IMR-90 (cell line): ENCODE measurements around the gene FRAS1.

ENCODE experiments used
- CHD1 ChIP-seq: IDR thresholded peaks from 2 replicates; pipeline ENCODE4 v1.6.1; 2012; ENCODE audit warnings: low read depth, low read length, improper control_type of control experiment
- NFE2L2 ChIP-seq: fragments of 150-350 bp; IDR thresholded peaks from 2 replicates; pipeline ENCODE4 v1.6.1; 2016; ENCODE audit warnings: low read depth, mild to moderate bottlenecking, low read length
- POLR2A ChIP-seq: IDR thresholded peaks from 2 replicates; pipeline ENCODE4 v1.6.1; 2012; ENCODE audit warnings: mild to moderate bottlenecking, low read depth, low read length
- RAD21 ChIP-seq: IDR thresholded peaks from 2 replicates; pipeline ENCODE4 v1.6.1; 2012; ENCODE audit warnings: low read length, improper control_type of control experiment
- RFX5 ChIP-seq: IDR thresholded peaks from 2 replicates; pipeline ENCODE4 v1.8.0; 2012; ENCODE audit warnings: low read depth, mild to moderate bottlenecking, low read length, moderate library complexity
- TF ChIP-seq, protein P1 (sequence below): conservative IDR thresholded peaks from 2 replicates; pipeline ENCODE4 v1.5.1; 2012; ENCODE audit warnings: mild to moderate bottlenecking, low read depth, low read length, improper control_type of control experiment

DNA sequence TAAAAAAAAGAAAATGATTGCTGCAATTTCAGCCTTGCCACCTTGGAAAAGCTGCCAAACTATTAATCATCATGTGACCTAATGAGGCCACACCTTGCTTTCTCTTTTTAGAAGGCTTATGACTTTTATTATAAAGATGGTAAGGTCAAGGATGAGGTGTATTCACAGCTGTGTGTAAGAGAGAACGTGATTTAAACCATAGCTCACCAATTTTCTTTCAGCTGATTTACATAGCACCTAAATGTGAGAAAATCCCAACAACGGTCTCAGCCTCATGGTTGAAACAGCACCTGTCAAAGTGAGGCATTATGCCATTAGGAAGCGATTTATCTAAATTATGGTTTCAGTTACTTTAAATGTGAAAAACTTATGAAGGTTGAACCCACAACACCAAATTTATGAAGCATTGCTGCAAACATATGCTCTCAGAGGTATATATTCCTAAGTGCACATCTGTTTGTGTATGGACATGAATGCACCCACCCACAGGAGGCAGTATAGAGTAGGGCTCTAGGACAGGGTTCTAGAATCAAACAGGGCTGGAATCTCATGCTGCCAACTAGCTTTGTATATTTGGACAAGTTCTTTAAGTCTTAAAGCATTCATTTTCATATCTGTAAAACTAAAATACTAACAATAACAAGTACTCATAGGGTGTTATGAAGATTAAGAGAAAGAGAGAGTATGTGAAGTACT, 535.1 kb downstream of the FRAS1 start:
- TF ChIP-seq, protein P1, sequence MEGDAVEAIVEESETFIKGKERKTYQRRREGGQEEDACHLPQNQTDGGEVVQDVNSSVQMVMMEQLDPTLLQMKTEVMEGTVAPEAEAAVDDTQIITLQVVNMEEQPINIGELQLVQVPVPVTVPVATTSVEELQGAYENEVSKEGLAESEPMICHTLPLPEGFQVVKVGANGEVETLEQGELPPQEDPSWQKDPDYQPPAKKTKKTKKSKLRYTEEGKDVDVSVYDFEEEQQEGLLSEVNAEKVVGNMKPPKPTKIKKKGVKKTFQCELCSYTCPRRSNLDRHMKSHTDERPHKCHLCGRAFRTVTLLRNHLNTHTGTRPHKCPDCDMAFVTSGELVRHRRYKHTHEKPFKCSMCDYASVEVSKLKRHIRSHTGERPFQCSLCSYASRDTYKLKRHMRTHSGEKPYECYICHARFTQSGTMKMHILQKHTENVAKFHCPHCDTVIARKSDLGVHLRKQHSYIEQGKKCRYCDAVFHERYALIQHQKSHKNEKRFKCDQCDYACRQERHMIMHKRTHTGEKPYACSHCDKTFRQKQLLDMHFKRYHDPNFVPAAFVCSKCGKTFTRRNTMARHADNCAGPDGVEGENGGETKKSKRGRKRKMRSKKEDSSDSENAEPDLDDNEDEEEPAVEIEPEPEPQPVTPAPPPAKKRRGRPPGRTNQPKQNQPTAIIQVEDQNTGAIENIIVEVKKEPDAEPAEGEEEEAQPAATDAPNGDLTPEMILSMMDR = no peak
- TF ChIP-seq POLR2A (no peak), RAD21 (no peak), RFX5 (no peak), NFE2L2 (no peak), CHD1 (no peak)
